Pancreas (tissue), 10 donors: Measurements from ENCODE around the gene SLC17A7. TPM values are rescaled to one million over a fixed set of nuclear protein-coding genes. Genes with fewer than 3 reads are reported as not detected.

Experiments
- ATAC-seq, 4 donors: fragments of 200-7000 bp; cut with Tn5 transposase; one replicate each; pipeline versions ENCODE4 v1.8.0 to v1.9.1; 2020; ENCODE audit warnings: mild to moderate bottlenecking in 4 of 4, moderate library complexity in 4 of 4
- DNase-seq, 6 donors: peaks; one replicate each; pipeline ENCODE4 v3.0.0-alpha.2; 2020
- FAIRE-seq: peaks from 2 replicates; lab custom pipeline; 2012; peaks lifted over from hg19 to GRCh38; lab: Jason Lieb, UNC
- H3K27ac ChIP-seq, 4 donors: fragments of 200-600 bp; sonication (generic); 1 replicate in 3 of 4; 2 replicates in 1 of 4; pipeline versions ENCODE4 v1.5.0 to v1.8.0; 2020
- H3K27me3 ChIP-seq, 4 donors: fragments of 200-600 bp; one replicate each; pipeline ENCODE4 v1.8.0; 2021
- H3K36me3 ChIP-seq, 3 donors: fragments of 200-600 bp; sonication (generic) in 1 of 3; one replicate each; pipeline versions ENCODE4 v1.5.0 to v1.8.0; 2020 to 2021
- H3K4me1 ChIP-seq, 3 donors: fragments of 200-600 bp; one replicate each; pipeline ENCODE4 v1.8.0; 2021
- H3K4me3 ChIP-seq, 4 donors: fragments of 200-600 bp; sonication (generic) in 2 of 4; one replicate each; pipeline versions ENCODE4 v1.5.0 to v1.8.0; 2020 to 2021
- H3K9me3 ChIP-seq, 4 donors: fragments of 200-600 bp; one replicate each; pipeline ENCODE4 v1.8.0; 2021
- CTCF ChIP-seq, 4 donors: fragments of 200-600 bp; sonication (generic) in 3 of 4; IDR thresholded peaks; one replicate each; pipeline versions ENCODE4 v1.5.0 to v1.8.0; 2021; ENCODE audit warnings: antibody characterized with exemption in 4 of 4
- WGBS, 2 donors: extraction: QIAGEN DNeasy Blood & Tissue Kit; methylation state at CpG; one replicate each; pipeline ENCODE4 v1.1.7; 2013; 5-methylcytosine and 5-hydroxymethylcytosine counted together
- intact Hi-C, 3 donors: fragments of 100-400 bp; cut with DNase I; formaldehyde crosslinking; loops; one replicate each; pipeline versions ENCODE4 v1.11.1 to v1.14.2; 2022
- polyA plus RNA-seq, 2 donors: library from polyadenylated mRNA; stranded (reverse); fragments of 200-250 nt; gene quantifications; one replicate each; pipeline ENCODE4 v1.2.3, GENCODE V29; 2013
- total RNA-seq, 6 donors: library from RNA; stranded (reverse); fragmentation: NEBNext Ultra II Directional in 4 of 6; extraction: Animal tissue kit (Norgen Biotek cat#: 25700) in 4 of 6; gene quantifications; one replicate each; pipeline versions ENCODE4 v1.2.1 to v1.2.4, GENCODE V29; 2021 to 2023
- donor health status: healthy with polysubstance abuse.
- donor health status: DM: no; HTN: no; CAD: no; lungs with moderate emphysema.
- donor health status: DM: no; HTN: no; CAD: no.
- donor health status: control.
- donor health status: control.
- donor health status: Bipolar disorder and iron deficiency.
- donor health status: DM: yes; HTN: yes; CAD: no.
- donor health status: DM: no; HTN: no; CAD: no.
- donor health status: DM: no; HTN: no; CAD: no.
- donor health status: DM: yes; HTN: yes; CAD: no.

The SLC17A7 gene
- total and polyA plus RNA-seq, 8 donors = 0.13 to 0.53 (median 0.31) TPM; not detected in 1

- DNase-seq (no peak), FAIRE-seq (no peak), ATAC-seq (no peak)
- Histone ChIP-seq H3K4me1 (no peaks in the 10 kb centered on the region), H3K36me3 (no peaks in the 10 kb centered on the region), H3K27ac (no peak overlapping the region), H3K9me3 (no peaks in the 10 kb centered on the region), H3K4me3 (no peak overlapping the region), H3K27me3 (no peaks in the 10 kb centered on the region)
- no peak for TF ChIP-seq CTCF (IDR thresholded peaks at IDR 0.05)
- intact Hi-C loops = no loop called here
- 92% methylated on average over 7 of the region's 7 CpGs for WGBS, 2 donors
Measured at GRCh38 chr19:49481020-49481683, 39.8 kb upstream of the SLC17A7 start.

- no peak for FAIRE-seq
- no peaks in the 10 kb centered on the region for H3K9me3 ChIP-seq
- no peak for DNase-seq
- no peaks in the 10 kb centered on the region for H3K4me1 ChIP-seq
- TF ChIP-seq CTCF (IDR thresholded peaks at IDR 0.05) = no peak
- no peaks in the 10 kb centered on the region for H3K36me3 ChIP-seq
- 89% methylated on average over 10 to 14 of the region's 14 CpGs for WGBS, 2 donors
- no peak for ATAC-seq
- intact Hi-C loops = no loop called here
- H3K4me3 ChIP-seq = no peak overlapping the region
- H3K27me3 ChIP-seq = no peaks in the 10 kb centered on the region
- H3K27ac ChIP-seq = no peak overlapping the region
Measured at GRCh38 chr19:49479975-49480628, 38.8 kb upstream of the SLC17A7 start.

- Histone ChIP-seq H3K27me3 (no peaks in the 10 kb centered on the region), H3K4me3 (no peak overlapping the region), H3K36me3 (no peaks in the 10 kb centered on the region), H3K9me3 (no peaks in the 10 kb centered on the region), H3K27ac (no peak overlapping the region), H3K4me1 (peaks cover 0 to 4% (median 0%) of the 10 kb centered on the region in 3 donors)
- FAIRE-seq (no peak), ATAC-seq (no peak), DNase-seq (no peak)
- 58 to 62% methylated on average over 24 to 27 of the region's 27 CpGs for WGBS, 2 donors
- no peak for TF ChIP-seq CTCF (IDR thresholded peaks at IDR 0.05)
- intact Hi-C loops = no loop called here
Measured at GRCh38 chr19:49475995-49476880, 34.9 kb upstream of the SLC17A7 start.

GRCh38 chr19:49475191-49475917, 34.0 kb upstream of the SLC17A7 start:
- DNase-seq (no peak), FAIRE-seq (no peak), ATAC-seq (no peak)
- no peaks in the 10 kb centered on the region for H3K36me3 ChIP-seq
- no peak overlapping the region for H3K4me3 ChIP-seq
- intact Hi-C loops = no loop called here
- TF ChIP-seq CTCF (IDR thresholded peaks at IDR 0.05) = no peak
- WGBS, 2 donors = 61 to 69% methylated on average over 15 of the region's 15 CpGs
- no peaks in the 10 kb centered on the region for H3K27me3 ChIP-seq
- H3K27ac ChIP-seq = no peak overlapping the region
- H3K9me3 ChIP-seq = no peaks in the 10 kb centered on the region
- H3K4me1 ChIP-seq = peaks cover 0 to 4% (median 0%) of the 10 kb centered on the region in 3 donors
